Measurements from ENCODE around the gene ADD1. TPM values are rescaled to one million over a fixed set of nuclear protein-coding genes. Genes with fewer than 3 reads are reported as not detected.

Gene ADD1
- total RNA-seq, 1 donor from 2014 or later: 212 TPM

DNA sequence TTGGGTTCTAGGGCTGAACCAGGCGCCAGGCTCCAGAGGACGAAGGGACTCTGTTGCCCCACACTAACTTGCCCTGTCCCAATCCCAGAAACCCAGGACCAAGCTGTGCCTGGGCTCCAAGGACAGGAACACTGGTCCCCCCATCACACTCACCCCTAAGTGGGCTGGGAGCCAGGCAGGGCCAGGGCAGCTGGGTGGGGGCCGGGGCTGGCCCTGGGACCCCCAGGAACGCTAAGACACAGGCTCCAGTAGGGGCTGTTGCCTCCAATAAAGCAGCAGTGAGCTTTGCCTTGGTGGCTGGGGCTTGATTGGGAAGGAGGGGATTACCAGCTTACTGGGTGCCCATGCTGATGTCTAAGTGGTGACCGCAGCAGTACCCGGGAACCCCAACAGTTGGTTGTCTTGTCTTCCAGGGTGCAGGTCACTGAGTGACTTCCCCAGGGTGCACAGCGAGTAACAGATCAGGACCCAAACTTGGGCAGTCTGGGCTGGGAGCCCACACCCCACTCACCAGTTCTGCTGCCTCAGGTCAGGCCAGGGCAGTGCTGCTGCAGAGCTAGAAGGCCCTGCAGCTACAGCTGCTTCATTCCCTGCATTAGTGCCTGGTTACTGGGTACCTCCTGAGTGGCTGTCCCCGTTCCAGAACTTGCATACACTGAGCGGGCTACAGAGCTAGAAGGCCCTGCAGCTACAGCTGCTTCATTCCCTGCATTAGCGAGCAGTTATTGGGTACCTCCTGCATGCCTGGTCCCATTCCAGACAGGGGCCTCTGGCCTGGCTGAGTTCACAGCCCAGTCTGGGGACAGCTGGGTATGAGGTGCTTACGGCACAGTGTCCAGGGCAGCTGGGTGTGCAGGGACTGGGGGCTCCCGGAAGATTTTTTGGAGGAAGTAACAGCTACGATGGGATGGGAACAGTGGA is 9.4 kb upstream of the ADD1 start:
- peaks cover 42% of the 10 kb centered on the region for H3K4me1 ChIP-seq
- H3K27me3 ChIP-seq (ENCODE audit: low read depth): no peaks in the 10 kb centered on the region
- H3K36me3 ChIP-seq: peaks cover 61% of the 10 kb centered on the region
- intact Hi-C loops (cut with micrococcal nuclease): no loop called here
- peak overlapping the region; percentile 48 for H3K27ac ChIP-seq (replicated peaks)
- H3K4me3 ChIP-seq: no peak overlapping the region
- DNase-seq: peak; percentile 11
- TF ChIP-seq, protein P1, sequence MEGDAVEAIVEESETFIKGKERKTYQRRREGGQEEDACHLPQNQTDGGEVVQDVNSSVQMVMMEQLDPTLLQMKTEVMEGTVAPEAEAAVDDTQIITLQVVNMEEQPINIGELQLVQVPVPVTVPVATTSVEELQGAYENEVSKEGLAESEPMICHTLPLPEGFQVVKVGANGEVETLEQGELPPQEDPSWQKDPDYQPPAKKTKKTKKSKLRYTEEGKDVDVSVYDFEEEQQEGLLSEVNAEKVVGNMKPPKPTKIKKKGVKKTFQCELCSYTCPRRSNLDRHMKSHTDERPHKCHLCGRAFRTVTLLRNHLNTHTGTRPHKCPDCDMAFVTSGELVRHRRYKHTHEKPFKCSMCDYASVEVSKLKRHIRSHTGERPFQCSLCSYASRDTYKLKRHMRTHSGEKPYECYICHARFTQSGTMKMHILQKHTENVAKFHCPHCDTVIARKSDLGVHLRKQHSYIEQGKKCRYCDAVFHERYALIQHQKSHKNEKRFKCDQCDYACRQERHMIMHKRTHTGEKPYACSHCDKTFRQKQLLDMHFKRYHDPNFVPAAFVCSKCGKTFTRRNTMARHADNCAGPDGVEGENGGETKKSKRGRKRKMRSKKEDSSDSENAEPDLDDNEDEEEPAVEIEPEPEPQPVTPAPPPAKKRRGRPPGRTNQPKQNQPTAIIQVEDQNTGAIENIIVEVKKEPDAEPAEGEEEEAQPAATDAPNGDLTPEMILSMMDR (IDR thresholded peaks at IDR 0.05; ENCODE audit: borderline replicate concordance): no peak
- H3K9me3 ChIP-seq (replicated peaks): no peaks in the 10 kb centered on the region

DNA sequence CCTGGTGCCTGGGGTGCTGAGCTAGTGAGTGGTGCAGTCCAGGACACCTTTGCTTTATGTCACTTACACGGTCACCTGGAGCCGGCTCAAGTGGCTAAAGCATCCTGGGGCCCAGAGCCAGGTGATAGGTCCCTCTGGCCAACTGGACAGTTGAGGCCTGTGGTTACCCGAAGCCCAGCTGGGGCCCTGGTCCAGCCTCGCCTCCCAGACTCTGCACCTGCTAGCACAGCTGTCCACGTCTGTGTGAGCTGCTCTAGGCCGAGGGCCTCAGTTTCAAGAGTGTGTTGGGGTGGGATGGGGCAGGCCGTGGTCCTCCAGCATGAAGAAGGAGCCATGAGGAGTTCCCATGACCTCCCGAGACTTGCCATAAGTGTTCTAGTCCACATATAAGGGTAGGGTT is 7.7 kb upstream of the ADD1 start:
- H3K36me3 ChIP-seq: peaks cover 48% of the 10 kb centered on the region
- TF ChIP-seq, protein P1 (IDR thresholded peaks at IDR 0.05; ENCODE audit: borderline replicate concordance): no peak
- H3K4me1 ChIP-seq: peaks cover 42% of the 10 kb centered on the region
- intact Hi-C loops (cut with micrococcal nuclease): no loop called here
- no peaks in the 10 kb centered on the region for H3K27me3 ChIP-seq (ENCODE audit: low read depth)
- peak; percentile 11 for DNase-seq
- no peak overlapping the region for H3K4me3 ChIP-seq
- H3K27ac ChIP-seq (replicated peaks): peak overlapping the region; percentile 55
- H3K9me3 ChIP-seq (replicated peaks): no peaks in the 10 kb centered on the region

DNA sequence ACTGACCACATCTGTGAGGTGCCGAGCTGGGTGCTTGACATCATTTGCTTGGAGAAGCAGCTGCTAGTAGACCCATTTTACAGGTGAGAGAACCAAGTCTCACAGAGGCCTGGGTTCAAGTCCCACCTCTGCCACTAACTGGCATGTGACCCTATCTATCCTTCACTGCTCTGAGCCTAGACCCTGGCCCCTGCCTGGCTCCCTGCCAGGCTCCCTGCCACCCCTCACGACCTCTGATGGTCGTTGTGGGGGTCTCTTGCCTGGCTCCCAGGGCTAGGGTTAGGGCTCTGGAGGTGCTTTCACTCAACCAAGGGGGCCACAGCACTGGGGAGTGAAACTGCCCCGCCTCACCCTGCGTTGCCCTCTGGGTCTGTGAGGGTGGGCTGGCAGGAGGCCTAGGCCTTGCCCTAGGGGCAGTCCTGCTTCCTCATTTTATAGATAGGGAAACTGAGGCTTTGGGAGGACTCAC is 7.2 kb upstream of the ADD1 start:
- H3K27me3 ChIP-seq (ENCODE audit: low read depth): no peaks in the 10 kb centered on the region
- peaks cover 42% of the 10 kb centered on the region for H3K4me1 ChIP-seq
- no peak overlapping the region for H3K4me3 ChIP-seq
- TF ChIP-seq, protein P1 (IDR thresholded peaks at IDR 0.05; ENCODE audit: borderline replicate concordance): no peak
- peak; percentile 13 for DNase-seq
- H3K27ac ChIP-seq (replicated peaks): peak overlapping the region; percentile 55
- H3K9me3 ChIP-seq (replicated peaks): no peaks in the 10 kb centered on the region
- peaks cover 43% of the 10 kb centered on the region for H3K36me3 ChIP-seq
- intact Hi-C loops (cut with micrococcal nuclease): no loop called here

DNA sequence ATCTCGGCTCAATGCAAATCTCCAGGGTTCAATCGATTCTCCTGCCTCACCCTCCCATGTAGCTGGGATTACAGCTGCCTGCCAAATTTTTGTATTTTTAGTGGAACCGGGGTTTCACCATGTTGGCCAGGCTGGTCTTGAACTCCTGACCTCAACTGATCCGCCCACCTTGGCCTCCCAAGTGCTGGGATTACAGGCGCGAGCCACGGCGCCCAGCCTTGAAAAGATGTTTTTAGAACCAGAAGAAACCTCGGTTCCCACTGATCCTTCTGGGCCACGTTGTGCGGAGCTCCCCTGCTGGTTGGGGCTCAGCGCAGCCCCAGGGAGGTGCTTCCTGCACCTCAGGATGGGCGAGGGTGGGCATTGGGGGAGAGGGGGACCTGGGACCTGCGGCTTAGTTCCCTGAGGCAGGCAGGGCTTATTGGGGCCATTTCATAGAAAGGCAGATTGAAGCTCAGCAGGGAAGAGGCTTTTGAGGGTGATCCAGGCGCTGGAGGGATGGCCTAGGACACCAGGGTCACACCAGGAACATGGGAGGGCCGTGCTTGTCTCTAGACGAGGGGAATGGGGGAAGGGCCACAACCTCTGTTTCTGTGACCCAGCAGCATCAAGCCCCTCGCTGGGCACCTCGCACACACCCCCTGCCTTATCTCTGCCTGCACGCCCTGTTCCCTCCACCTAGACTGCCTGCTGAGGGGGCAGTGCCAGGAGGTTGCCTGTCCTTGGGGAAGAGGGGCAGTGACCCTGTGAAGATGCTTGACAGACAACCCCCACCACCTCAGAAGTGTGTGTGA is 6.3 kb upstream of the ADD1 start:
- no peak for DNase-seq
- intact Hi-C loops (cut with micrococcal nuclease): no loop called here
- H3K27ac ChIP-seq (replicated peaks): peak overlapping the region; percentile 55
- H3K36me3 ChIP-seq: peaks cover 34% of the 10 kb centered on the region
- no peaks in the 10 kb centered on the region for H3K9me3 ChIP-seq (replicated peaks)
- H3K4me1 ChIP-seq: peaks cover 43% of the 10 kb centered on the region
- H3K4me3 ChIP-seq: peak overlapping the region; percentile 21
- TF ChIP-seq, protein P1 (IDR thresholded peaks at IDR 0.05; ENCODE audit: borderline replicate concordance): no peak
- H3K27me3 ChIP-seq (ENCODE audit: low read depth): no peaks in the 10 kb centered on the region

DNA sequence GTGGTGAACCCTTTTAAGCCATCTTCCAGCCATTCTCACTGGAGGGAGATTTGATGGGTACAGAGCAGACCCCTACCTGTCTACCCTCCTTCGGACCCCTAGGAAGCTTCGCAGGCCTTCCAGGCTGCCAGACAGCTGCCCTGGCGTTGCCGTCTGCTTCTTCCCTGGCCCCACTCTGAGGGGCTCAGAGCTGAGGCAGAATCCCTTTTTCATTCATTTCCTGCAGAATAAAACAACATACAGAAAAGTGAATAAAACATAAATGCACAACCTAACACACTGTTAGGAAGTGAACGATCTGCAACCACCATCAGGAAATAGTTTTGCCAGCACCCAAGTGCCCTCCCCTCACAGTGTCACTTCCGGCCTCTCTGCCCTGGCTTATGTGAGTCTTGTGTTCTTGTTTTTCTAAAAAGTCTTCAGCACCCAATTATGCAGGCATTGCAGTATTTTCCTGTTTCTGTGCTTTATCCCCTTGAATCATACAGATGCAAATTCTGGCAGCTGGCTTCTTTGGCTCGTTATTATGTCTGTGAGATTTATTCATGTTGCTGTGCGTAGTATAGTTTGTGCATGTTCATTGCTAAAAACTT is 5.6 kb upstream of the ADD1 start:
- Histone ChIP-seq H3K27ac (replicated peaks) (peak overlapping the region; percentile 55), H3K9me3 (replicated peaks) (no peaks in the 10 kb centered on the region), H3K36me3 (peaks cover 28% of the 10 kb centered on the region), H3K4me3 (peak overlapping the region; percentile 21), H3K27me3 (ENCODE audit: low read depth) (no peaks in the 10 kb centered on the region), H3K4me1 (peaks cover 49% of the 10 kb centered on the region)
- TF ChIP-seq, protein P1 (IDR thresholded peaks at IDR 0.05; ENCODE audit: borderline replicate concordance): no peak
- no peak for DNase-seq
- intact Hi-C loops (cut with micrococcal nuclease): no loop called here
